Measurements from ENCODE around the gene SFTPD.

The SFTPD gene

DNA sequence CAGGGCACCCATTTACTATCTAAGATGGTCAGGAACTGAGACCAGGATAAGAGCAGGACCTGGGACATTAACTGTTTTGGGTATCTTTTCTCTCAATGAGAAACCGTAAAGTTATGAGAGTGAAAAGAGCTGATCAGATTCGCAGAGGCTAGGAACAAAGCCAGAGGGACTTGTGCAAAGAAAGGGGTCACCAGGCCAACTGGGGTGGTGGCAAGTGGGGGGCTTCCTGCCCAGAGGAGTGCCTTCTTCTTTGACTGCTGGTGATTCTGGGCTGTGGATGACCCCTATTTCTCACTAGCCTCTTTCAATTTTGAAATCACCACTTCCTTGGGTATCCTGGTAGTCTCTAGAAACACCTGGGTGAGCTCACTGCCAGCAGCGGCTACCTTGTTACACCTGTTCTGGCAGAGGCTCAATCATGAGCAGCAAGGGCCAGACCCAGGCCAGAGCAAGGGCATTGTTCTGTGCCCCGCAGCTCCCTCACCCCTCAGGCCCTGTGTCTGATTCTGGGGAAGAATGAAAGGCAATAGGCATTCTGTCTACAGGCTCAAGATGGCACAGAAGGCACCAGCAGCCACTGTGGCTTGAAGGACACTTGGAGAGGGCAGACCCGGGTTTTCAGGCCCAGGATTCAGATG lies 999 bp downstream of the SFTPD start:
- Histone ChIP-seq H3K4me1 (ENCODE audit: low read length) (no peaks in the 10 kb centered on the region), H3K27me3 (ENCODE audit: low read depth, low read length) (0 out of 2 replicates have a peak, but pooled peaks cover 6% of the 10 kb centered on the region), H3K79me2 (ENCODE audit: low read length) (no peaks in the 10 kb centered on the region), H2AFZ (ENCODE audit: low read depth, low read length) (no peak overlapping the region), H3K4me2 (ENCODE audit: low read length) (no peak overlapping the region), H3K9ac (ENCODE audit: low read length) (no peak overlapping the region), H4K20me1 (ENCODE audit: insufficient read depth, low read length) (no peaks in the 10 kb centered on the region), H3K36me3 (replicated peaks; ENCODE audit: low read depth, low read length) (no peaks in the 10 kb centered on the region), H3K9me3 (ENCODE audit: insufficient read depth, low read length) (no peaks in the 10 kb centered on the region), H3K4me3 (ENCODE audit: low read length) (no peak overlapping the region), H3K27ac (ENCODE audit: low read length) (no peak overlapping the region)
- TF ChIP-seq EZH2phosphoT487 (IDR thresholded peaks at IDR 0.05; ENCODE audit: low read depth), result no peak
- TF ChIP-seq, protein P1, sequence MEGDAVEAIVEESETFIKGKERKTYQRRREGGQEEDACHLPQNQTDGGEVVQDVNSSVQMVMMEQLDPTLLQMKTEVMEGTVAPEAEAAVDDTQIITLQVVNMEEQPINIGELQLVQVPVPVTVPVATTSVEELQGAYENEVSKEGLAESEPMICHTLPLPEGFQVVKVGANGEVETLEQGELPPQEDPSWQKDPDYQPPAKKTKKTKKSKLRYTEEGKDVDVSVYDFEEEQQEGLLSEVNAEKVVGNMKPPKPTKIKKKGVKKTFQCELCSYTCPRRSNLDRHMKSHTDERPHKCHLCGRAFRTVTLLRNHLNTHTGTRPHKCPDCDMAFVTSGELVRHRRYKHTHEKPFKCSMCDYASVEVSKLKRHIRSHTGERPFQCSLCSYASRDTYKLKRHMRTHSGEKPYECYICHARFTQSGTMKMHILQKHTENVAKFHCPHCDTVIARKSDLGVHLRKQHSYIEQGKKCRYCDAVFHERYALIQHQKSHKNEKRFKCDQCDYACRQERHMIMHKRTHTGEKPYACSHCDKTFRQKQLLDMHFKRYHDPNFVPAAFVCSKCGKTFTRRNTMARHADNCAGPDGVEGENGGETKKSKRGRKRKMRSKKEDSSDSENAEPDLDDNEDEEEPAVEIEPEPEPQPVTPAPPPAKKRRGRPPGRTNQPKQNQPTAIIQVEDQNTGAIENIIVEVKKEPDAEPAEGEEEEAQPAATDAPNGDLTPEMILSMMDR (IDR thresholded peaks at IDR 0.05; ENCODE audit: low read depth, low read length), result no peak

DNA sequence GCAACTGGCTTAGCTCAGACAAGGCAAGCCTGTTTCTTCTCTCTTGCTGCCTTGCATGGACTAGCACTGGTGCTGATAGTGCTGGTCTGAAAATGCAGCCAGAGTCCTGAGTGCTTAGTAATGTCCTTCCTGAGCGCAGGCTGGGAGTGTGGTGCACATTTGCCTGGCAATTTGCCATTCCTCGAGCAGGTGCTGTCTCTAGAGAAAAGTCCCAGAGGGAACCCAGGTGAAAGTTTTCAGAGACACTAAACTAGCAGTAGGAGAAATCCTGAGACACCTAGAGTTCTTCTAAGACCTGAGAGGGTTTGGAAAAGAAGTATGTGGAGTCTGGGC lies 1.9 kb downstream of the SFTPD start:
- TF ChIP-seq, protein P1 (IDR thresholded peaks at IDR 0.05; ENCODE audit: low read depth, low read length), result no peak
- no peak for TF ChIP-seq EZH2phosphoT487 (IDR thresholded peaks at IDR 0.05; ENCODE audit: low read depth)
- no peaks in the 10 kb centered on the region for H3K36me3 ChIP-seq (replicated peaks; ENCODE audit: low read depth, low read length)
- H4K20me1 ChIP-seq (ENCODE audit: insufficient read depth, low read length), result no peaks in the 10 kb centered on the region
- no peak overlapping the region for H3K4me2 ChIP-seq (ENCODE audit: low read length)
- 0 out of 2 replicates have a peak, but pooled peaks cover 6% of the 10 kb centered on the region for H3K27me3 ChIP-seq (ENCODE audit: low read depth, low read length)
- H3K27ac ChIP-seq (ENCODE audit: low read length), result no peak overlapping the region
- H3K4me1 ChIP-seq (ENCODE audit: low read length), result no peaks in the 10 kb centered on the region
- H3K9me3 ChIP-seq (ENCODE audit: insufficient read depth, low read length), result no peaks in the 10 kb centered on the region
- H3K9ac ChIP-seq (ENCODE audit: low read length), result no peak overlapping the region
- no peak overlapping the region for H3K4me3 ChIP-seq (ENCODE audit: low read length)
- no peaks in the 10 kb centered on the region for H3K79me2 ChIP-seq (ENCODE audit: low read length)
- H2AFZ ChIP-seq (ENCODE audit: low read depth, low read length), result no peak overlapping the region

DNA sequence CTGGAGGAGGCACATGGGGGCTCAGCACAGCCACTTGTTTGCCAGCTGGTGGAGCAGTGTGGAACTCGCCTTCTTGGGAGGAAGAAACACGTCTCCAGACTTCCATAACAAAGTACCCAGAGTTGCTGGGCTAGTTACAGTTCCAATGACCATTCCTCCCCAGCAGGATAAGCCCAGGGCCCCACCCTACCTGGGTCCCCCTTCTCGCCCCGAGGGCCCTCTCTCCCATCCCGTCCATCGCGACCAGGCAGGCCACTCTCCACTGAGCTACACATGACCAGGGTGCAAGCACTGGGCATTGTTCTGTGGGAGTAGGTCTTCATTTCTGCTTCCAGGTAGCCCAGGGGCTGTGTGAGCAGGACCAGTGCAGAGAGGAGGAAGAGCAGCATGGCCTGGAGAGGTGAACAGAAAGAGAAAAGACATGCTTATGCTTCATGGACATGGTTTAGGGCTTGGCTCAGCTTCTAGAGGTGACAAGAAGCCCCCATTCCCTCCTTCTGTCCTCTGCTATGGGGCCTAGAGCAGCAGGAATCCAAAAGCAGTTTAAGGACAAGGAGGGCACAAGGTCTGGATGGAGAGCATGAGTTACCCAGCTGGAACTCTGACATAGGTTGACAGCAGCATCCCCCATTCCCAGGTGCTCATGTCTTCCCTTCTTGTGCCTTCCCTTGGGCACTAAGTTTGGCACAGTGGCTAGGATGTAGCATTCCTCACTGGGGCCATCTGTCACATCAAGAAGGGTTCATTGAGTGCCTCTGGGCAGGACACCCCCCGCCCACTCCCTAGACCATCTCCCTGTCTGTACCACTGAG lies 2.4 kb downstream of the SFTPD start:
- 0 out of 2 replicates have a peak, but pooled peaks cover 6% of the 10 kb centered on the region for H3K27me3 ChIP-seq (ENCODE audit: low read depth, low read length)
- no peak overlapping the region for H2AFZ ChIP-seq (ENCODE audit: low read depth, low read length)
- H3K4me2 ChIP-seq (ENCODE audit: low read length), result no peak overlapping the region
- no peaks in the 10 kb centered on the region for H3K79me2 ChIP-seq (ENCODE audit: low read length)
- no peak overlapping the region for H3K27ac ChIP-seq (ENCODE audit: low read length)
- H3K9me3 ChIP-seq (ENCODE audit: insufficient read depth, low read length), result no peaks in the 10 kb centered on the region
- TF ChIP-seq, protein P1 (IDR thresholded peaks at IDR 0.05; ENCODE audit: low read depth, low read length), result no peak
- TF ChIP-seq EZH2phosphoT487 (IDR thresholded peaks at IDR 0.05; ENCODE audit: low read depth), result no peak
- H3K4me1 ChIP-seq (ENCODE audit: low read length), result no peaks in the 10 kb centered on the region
- H3K4me3 ChIP-seq (ENCODE audit: low read length), result no peak overlapping the region
- no peaks in the 10 kb centered on the region for H3K36me3 ChIP-seq (replicated peaks; ENCODE audit: low read depth, low read length)
- no peaks in the 10 kb centered on the region for H4K20me1 ChIP-seq (ENCODE audit: insufficient read depth, low read length)
- H3K9ac ChIP-seq (ENCODE audit: low read length), result no peak overlapping the region
